GM12801 (cell line): ENCODE measurements around the gene CDC45.

Experiments
- TF ChIP-seq, protein P1 (sequence below): IDR thresholded peaks from one replicate; pipeline ENCODE4 v1.5.1; 2011; ENCODE audit warnings: control low read depth; ENCODE audit not compliant: insufficient read length; ENCODE audit errors: extremely low read depth

Gene CDC45

GRCh38 chr22:19503869-19504268 is 24.1 kb downstream of the CDC45 start:
- TF ChIP-seq, protein P1, sequence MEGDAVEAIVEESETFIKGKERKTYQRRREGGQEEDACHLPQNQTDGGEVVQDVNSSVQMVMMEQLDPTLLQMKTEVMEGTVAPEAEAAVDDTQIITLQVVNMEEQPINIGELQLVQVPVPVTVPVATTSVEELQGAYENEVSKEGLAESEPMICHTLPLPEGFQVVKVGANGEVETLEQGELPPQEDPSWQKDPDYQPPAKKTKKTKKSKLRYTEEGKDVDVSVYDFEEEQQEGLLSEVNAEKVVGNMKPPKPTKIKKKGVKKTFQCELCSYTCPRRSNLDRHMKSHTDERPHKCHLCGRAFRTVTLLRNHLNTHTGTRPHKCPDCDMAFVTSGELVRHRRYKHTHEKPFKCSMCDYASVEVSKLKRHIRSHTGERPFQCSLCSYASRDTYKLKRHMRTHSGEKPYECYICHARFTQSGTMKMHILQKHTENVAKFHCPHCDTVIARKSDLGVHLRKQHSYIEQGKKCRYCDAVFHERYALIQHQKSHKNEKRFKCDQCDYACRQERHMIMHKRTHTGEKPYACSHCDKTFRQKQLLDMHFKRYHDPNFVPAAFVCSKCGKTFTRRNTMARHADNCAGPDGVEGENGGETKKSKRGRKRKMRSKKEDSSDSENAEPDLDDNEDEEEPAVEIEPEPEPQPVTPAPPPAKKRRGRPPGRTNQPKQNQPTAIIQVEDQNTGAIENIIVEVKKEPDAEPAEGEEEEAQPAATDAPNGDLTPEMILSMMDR: no peak

DNA sequence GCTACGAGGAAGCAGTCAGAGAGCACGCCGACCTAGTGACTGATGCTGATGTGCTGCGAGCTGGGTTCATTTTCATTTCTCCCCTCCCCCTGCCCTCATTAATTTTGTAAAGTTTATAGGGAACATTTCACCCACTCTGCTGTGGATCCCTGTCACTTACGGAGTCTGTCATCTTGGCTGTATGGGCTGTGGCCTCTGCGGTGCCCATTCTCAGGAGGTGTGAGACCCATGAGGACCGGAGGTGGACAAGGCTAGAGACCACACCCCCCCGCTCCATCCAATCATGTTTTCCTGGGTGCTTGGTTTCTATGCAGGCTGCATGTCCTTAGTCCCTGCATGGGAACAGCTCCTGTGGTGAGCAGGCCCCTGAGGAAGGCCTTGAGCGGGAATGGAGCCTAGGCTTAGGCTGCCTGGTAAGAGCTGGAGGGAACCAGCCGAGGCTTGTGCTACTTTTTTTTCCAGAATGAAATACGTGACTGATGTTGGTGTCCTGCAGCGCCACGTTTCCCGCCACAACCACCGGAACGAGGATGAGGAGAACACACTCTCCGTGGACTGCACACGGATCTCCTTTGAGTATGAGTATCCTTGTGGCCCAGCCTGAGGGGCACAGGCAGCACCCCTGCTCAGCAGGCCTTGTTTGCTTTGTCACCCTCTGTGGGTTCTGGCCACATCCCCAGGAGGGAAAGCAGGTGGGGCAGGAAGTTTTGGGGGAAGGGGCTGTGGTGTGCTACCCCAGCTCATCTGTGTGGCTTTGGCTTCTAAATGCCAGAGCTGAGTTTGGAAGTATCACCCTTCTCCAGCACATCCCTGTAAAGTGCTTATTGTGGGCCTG is 25.4 kb downstream of the CDC45 start:
- TF ChIP-seq, protein P1: no peak

DNA sequence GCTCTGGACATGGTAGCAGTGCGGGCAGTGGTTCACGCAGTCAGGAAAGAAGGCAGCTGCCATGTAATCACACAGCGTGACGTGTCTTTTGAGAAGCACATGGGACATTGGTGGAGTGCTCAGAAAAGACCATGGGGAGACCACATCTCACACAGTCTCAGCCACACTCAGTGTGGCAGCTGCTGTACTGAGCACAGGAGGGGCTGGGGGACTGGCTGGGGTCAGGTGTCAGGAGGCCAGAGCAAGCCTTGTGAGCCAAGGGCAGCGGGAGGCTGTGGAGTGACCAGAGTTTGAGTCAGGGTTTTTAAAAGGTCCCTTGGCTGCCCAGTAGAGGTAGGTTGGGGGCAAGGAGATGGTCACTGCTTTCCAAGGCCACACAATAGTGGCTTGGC is 26.0 kb downstream of the CDC45 start:
- TF ChIP-seq, protein P1: no peak

DNA sequence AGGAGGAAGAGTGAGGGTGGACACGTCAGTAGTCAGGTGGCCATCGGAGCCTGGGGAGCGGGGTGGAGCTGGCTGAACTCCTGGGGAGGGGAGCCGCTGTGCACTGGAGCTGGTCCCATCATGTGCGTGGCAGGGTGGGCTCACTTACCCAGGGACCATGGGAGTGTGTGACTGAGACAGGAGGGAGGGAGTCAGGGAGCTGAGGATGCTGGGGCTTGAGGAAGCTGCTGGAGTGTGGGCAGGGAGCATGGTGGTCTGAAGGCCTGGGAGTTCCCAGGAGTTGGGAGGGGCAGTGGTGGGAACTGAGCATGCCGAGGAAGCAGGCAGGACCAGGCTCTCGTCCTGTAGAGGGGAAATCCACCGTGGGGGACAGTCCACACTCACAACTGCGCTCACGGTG is 26.5 kb downstream of the CDC45 start:
- TF ChIP-seq, protein P1: no peak

GRCh38 chr22:19507534-19507861 is 27.8 kb downstream of the CDC45 start:
- TF ChIP-seq, protein P1: no peak

- TF ChIP-seq, protein P1: no peak
Observed at GRCh38 chr22:19508024-19508776, 28.5 kb downstream of the CDC45 start.

- TF ChIP-seq, protein P1: no peak
Observed at GRCh38 chr22:19509191-19509590, 29.5 kb downstream of the CDC45 start.
